ENCODE measurements around the gene KRT5. TPM values are rescaled to one million over a fixed set of nuclear protein-coding genes. Genes with fewer than 3 reads are reported as not detected.
"Not testable (repeated sequence)": the region's sequence is repeated elsewhere in the genome, so short reads cannot be mapped to it uniquely, and the experiment has no call there.

Gene KRT5
- total RNA-seq, 4 donors from 2014 or later: 3.6 to 59.0 (median 14.4) TPM

DNA sequence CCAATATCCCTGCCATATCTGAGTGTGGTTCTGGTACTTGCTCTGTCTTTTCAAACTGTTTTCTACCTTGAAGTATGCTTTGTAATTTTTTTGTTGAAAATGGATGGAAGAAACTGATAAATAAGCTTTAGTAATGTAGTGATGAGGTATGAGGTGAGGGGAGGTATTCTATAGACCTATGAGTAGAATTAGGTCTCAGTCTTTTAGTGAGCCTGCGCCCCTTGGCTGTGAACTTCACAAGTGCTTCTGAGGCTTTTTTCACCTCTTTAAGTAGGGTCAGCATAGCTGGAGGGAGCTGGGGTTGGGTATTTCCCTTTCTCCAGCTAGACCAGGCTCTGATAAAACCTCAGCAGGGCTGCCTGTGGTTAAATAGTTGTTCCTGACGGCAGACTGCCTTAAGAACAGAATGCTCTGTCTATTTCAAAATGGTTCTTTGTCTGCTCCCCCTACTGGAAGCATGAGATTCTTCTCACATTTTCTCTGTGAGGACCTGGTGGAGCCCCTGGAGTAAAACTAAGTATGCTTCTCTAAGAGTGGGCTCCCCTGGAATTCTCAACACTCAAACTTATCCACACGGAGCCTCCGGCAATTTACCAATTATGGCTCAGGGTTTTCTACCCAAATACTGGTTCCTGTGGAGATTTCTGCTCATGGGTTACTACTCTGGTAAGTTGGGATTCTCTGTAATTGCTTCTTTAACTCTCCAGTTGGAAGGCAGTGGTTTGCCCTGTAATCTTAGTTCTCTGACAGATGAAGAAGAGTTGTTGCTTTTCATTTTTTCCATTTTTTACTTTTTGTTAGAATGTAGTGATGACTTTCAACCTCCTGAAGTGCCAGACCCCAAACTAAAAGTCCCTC lies 13.1 kb downstream of the KRT5 start:
- ATAC-seq (ENCODE audit: low FRiP score) (peak; percentile 70), DNase-seq (ENCODE audit: low spot score) (no peak)
- TF ChIP-seq CTCF (IDR thresholded peaks at IDR 0.05): no peak

DNA sequence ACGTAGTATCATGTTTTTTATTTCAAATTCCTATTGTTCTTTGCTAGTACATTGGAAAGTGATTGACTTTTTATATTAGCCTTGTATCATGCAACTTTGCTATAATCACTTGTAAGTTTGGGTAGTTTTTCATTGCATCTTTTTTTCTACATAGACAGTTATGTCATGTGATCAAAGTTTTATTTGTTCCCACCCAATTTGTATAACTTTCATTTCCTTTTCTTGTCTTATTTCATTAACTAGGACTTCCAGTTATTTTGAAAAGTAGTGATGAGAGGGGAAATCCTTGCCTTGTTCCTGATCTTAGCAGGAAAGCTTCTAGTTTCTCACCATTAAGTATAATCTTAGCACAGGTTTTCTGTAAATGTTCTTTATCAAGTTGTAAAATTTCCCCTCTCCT lies 17.3 kb downstream of the KRT5 start:
- no peak for DNase-seq (ENCODE audit: low spot score)
- TF ChIP-seq CTCF (IDR thresholded peaks at IDR 0.05): no peak
- no peak for ATAC-seq (ENCODE audit: low FRiP score)

DNA sequence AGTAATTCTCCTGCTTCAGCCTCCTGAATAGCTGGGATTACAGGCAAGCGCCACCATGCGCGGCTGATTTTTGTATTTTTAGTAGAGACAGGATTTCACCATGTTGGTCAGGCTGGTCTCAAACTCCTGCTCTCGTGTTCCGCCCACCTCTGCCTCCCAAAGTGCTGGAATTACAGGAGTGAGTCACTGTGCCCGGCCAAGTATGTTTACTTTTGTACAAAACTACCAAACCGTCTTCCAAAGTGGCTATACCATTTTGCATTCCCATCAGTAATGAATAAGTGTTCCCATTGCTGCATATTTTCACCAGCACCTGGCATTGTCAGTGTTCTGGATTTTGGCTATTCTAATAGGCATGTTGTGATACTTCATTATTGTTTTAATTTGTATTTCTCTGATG lies 18.7 kb downstream of the KRT5 start:
- DNase-seq (ENCODE audit: low spot score) (no peak), ATAC-seq (ENCODE audit: low FRiP score) (no peak)
- no peak for TF ChIP-seq CTCF (IDR thresholded peaks at IDR 0.05)

DNA sequence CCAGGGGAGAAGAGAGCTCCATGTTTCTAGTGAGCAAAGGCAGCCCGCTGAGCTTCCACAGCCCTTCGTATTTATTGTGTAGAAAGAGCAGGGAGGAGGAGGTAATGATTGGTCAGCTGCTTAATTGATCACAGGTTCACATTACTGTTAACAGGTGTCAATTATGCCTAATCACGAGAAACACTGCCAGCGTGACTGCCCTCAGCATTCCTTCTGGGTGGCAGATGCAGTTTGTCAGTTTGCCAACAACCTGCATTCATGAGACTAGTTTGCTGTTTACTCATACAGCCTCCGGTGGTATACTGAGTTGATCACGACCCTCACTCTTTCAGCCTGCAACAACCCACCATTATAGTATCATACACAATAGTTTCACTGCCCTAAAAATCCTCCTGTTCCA lies 19.6 kb downstream of the KRT5 start:
- ATAC-seq (ENCODE audit: low FRiP score): not testable (repeated sequence)

DNA sequence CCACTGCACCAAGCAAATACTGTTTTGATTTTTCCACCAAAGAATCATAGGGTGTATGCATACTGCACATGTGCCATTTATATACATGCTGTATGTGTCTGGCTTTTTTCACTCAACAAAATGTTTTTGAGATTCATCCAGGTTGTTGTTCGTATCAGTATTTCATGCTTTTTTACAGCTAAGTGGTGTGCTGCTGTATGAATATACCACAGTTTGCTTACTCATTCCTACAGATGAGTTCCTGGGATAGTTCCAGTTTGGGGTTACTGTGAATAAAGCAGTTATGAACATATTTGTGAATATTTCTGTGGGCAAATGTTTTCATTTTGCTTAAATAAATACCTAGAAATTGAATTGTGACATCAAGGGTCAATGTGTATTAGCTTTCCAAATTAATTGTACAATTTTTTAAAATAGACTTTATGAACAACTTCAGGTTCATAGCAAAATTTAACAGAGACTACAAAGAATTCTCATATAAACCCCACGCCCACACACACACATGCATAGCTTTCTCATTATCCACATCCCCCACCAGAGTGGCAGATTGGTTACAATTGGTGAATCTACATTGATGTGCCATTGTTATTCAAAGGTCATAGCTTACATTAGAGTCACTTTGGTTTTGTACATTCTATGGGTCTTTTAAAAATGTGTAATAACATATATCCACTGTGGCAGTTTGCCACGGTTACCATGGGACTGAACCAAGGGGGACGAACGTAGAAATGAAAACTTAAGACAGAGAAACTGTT lies 20.2 kb downstream of the KRT5 start:
- no peak for TF ChIP-seq CTCF (IDR thresholded peaks at IDR 0.05)
- no peak for ATAC-seq (ENCODE audit: low FRiP score)
- no peak for DNase-seq (ENCODE audit: low spot score)

More for the DNA sequence above, 19.6 kb downstream of the KRT5 start:
- not testable (repeated sequence) for DNase-seq (ENCODE audit: low spot score)

DNA sequence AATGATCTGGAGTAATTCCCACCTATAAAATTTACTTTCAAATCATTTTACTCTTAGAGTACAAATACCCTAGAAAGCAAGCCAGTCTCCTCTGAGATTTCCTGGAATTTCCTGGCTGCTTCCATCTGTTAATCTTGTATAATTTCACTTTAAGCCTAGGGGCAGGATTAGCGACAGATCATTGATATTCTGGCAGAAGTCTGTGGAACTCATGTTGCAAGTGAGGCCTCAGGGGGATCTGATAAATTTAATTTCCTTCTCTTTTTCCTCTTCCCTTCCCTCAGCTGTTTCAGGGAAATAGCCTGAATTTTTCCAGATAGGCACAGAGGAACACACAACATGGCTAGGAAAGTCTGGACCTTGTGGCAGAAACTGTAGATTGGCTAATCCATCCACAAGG lies 21.2 kb downstream of the KRT5 start:
- ATAC-seq (ENCODE audit: low FRiP score) (no peak), DNase-seq (ENCODE audit: low spot score) (no peak)
- no peak for TF ChIP-seq CTCF (IDR thresholded peaks at IDR 0.05)

GRCh38 chr12:52497975-52498374 lies 22.2 kb downstream of the KRT5 start:
- no peak for TF ChIP-seq CTCF (IDR thresholded peaks at IDR 0.05)
- no peak for ATAC-seq (ENCODE audit: low FRiP score)
- DNase-seq (ENCODE audit: low spot score): no peak

All from omental fat pad (tissue), 4 donors.